ENCODE results near the gene SLX4IP.

Gene SLX4IP

DNA sequence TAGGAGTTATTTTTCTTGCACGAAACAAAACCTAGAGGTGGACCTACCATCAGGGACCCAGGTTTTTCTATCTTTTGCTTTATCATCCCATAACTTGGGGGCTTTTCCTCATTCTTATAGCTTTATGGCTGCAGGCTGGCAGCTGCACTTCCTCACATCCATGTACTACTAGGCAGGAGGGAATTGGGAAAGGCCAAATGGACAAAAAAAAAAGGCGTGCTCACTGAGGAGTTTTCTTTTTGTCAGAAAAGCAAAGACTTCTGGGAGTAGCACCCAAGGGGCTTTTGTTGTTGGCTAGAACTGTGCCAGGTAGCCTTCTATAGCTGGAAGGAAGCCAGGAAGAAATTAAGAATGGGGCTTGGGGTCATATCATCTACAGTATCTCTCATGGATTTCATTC, 61.4 kb downstream of the SLX4IP start:
- in situ Hi-C loops (cut with HindIII; ENCODE audit: low pct_unique_long_range_greater_than_20kb, low sequenced_read_pairs), result no loop called here
- no peak for TF ChIP-seq JUND (IDR thresholded peaks at IDR 0.05; ENCODE audit: low read depth)
- no peak for DNase-seq (ENCODE audit: low read depth in 1 of 2, low spot score in 1 of 2)

DNA sequence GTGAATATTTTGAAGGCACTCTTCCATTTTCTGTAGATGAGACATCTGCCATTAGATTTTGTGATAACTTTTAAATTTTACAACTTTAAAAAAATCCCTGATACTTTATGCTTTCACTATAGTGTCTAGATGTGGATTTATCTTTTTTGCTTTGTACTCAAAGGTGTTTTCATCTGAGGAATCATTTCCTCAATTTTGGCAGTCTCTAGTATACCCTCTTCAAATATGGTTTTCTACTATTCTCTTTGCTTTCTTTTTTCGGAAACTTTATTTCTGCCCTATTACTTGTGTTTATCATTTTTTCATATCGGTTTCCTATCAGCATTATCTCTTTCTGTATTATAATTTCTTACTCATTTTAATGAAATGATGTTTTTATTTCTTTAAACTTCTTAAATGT, 62.2 kb downstream of the SLX4IP start:
- in situ Hi-C loops (cut with HindIII; ENCODE audit: low pct_unique_long_range_greater_than_20kb, low sequenced_read_pairs), result no loop called here
- TF ChIP-seq JUND (IDR thresholded peaks at IDR 0.05; ENCODE audit: low read depth), result no peak

GRCh38 chr20:10497791-10498190, 62.7 kb downstream of the SLX4IP start:
- in situ Hi-C loops (cut with HindIII; ENCODE audit: low pct_unique_long_range_greater_than_20kb, low sequenced_read_pairs), result no loop called here

More for the DNA sequence above, 62.2 kb downstream of the SLX4IP start:
- DNase-seq (ENCODE audit: low read depth in 1 of 2, low spot score in 1 of 2), result no peak

DNA sequence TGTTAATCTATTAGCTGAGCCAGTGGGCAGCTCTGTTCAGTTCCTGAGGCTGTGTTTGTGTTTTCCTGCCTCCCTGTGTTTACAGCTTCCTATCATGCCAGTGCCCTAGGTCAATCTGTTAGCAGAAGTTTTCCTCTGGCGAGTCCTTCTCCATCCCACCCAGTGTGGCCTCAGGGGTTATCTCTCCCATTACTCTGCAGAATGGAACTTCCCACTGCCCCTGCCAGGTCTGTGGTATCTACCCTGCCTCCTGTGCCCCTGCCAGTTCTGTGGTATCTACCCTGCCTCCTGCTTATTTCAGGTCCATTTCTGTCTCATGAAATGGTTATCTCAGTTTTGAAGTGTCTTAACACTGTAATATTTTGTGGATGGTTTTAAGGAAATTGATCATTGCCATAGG, 63.1 kb downstream of the SLX4IP start:
- TF ChIP-seq JUND (IDR thresholded peaks at IDR 0.05; ENCODE audit: low read depth), result no peak
- no peak for DNase-seq (ENCODE audit: low read depth in 1 of 2, low spot score in 1 of 2)
- in situ Hi-C loops (cut with HindIII; ENCODE audit: low pct_unique_long_range_greater_than_20kb, low sequenced_read_pairs), result no loop called here

More at GRCh38 chr20:10497791-10498190, 62.7 kb downstream of the SLX4IP start:
- no peak for DNase-seq (ENCODE audit: low read depth in 1 of 2, low spot score in 1 of 2)
- TF ChIP-seq JUND (IDR thresholded peaks at IDR 0.05; ENCODE audit: low read depth), result no peak

GRCh38 chr20:10501402-10501801, 66.3 kb downstream of the SLX4IP start:
- in situ Hi-C loops (cut with HindIII; ENCODE audit: low pct_unique_long_range_greater_than_20kb, low sequenced_read_pairs), result no loop called here
- TF ChIP-seq JUND (IDR thresholded peaks at IDR 0.05; ENCODE audit: low read depth), result no peak
- no peak for DNase-seq (ENCODE audit: low read depth in 1 of 2, low spot score in 1 of 2)

DNA sequence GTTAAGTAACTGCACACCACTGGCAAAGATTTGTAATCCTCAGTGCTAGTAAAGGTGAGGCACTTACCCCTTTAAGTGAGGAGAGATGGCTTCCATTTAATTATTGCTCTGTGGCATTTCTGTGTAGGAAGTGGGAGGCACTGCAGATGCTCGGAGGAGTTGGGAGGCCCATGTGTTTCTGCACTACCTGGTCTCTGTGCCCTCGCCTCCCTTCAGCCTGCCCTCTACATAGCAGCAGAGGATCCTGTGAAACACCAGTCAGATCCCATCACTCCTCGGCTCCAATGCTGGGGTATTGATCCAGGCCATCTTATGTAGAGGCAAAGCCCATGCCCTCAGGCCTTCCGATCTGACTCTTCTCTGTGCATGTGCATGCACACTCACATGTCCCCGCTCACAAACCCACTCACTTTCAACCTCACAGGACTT, 67.0 kb downstream of the SLX4IP start:
- in situ Hi-C loops (cut with HindIII; ENCODE audit: low pct_unique_long_range_greater_than_20kb, low sequenced_read_pairs), result no loop called here

DNA sequence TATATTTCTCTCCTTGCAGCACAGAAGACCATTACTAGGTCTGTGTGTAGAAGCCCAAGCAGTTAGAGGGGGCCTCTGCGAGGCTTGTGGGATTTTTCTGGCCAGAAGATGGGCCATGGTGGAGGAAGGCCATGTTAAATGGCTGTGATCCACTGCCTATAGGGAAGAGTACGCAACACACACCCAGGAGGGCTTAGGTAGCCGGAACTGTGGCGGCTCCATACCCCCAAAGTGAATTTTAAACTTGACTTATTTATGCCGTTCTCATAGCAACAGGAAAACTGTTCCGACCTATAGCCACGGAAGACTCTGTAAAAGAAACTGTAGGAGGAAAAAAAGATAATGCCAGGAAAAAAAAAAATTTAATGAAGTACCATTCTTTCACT, 69.5 kb downstream of the SLX4IP start:
- DNase-seq (ENCODE audit: low read depth in 1 of 2, low spot score in 1 of 2), result no peak
- in situ Hi-C loops (cut with HindIII; ENCODE audit: low pct_unique_long_range_greater_than_20kb, low sequenced_read_pairs), result no loop called here
- no peak for TF ChIP-seq JUND (IDR thresholded peaks at IDR 0.05; ENCODE audit: low read depth)

More for the DNA sequence above, 67.0 kb downstream of the SLX4IP start:
- TF ChIP-seq JUND (IDR thresholded peaks at IDR 0.05; ENCODE audit: low read depth), result no peak
- no peak for DNase-seq (ENCODE audit: low read depth in 1 of 2, low spot score in 1 of 2)

DNA sequence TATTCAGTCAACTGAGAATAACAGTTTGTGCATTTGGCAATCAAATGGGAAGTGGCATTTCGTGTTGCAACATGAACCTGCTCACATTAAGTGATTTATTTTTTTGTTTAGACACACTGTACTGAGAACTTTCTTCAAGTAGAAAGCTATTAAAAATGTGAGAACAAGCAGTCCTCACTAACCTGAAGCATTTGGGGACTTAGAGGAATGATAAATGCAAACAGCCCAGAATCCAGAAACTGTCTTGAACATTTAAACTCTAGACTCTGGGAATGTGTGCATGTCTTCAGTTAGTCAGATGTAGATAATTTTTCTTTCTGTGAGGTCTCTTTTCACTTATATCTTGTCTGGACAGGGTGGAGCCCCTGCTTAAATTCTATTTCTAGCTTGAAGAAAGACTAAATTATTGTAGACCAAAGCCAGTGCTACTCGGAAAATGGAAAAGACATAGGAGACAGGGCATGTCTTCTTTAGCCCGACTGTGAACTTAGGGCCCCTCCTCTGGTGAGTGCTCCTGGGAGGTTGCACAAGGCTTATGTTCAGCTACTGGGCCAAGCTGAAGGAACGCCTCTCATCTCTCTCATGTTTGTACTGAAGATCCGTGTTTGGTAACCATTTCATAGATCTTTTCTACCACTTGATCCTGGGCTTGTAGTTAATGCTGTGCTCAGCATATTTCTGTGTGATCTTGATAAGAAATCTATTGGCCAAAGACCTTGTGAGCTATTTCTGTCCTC, 70.1 kb downstream of the SLX4IP start:
- no peak for TF ChIP-seq JUND (IDR thresholded peaks at IDR 0.05; ENCODE audit: low read depth)
- no peak for DNase-seq (ENCODE audit: low read depth in 1 of 2, low spot score in 1 of 2)
- in situ Hi-C loops (cut with HindIII; ENCODE audit: low pct_unique_long_range_greater_than_20kb, low sequenced_read_pairs), result no loop called here

DNA sequence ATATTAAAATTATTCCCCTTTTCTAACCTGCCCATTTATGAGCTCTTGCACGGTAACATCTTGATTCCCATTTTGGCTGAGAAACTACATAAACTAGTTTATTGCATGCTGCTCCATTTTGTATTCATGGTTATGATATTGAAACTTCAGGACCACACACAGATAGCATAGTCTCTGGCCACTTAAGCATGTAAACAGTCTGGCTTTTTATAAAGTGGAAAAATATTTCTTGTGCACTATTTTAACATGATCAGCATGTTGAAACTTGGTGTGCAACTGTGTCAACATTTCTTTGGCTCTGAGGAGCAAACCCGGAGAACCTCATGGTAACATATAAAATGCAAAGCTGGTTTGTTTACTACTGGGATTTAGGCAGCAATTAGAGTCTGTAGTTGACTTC, 70.7 kb downstream of the SLX4IP start:
- no peak for TF ChIP-seq JUND (IDR thresholded peaks at IDR 0.05; ENCODE audit: low read depth)

DNA sequence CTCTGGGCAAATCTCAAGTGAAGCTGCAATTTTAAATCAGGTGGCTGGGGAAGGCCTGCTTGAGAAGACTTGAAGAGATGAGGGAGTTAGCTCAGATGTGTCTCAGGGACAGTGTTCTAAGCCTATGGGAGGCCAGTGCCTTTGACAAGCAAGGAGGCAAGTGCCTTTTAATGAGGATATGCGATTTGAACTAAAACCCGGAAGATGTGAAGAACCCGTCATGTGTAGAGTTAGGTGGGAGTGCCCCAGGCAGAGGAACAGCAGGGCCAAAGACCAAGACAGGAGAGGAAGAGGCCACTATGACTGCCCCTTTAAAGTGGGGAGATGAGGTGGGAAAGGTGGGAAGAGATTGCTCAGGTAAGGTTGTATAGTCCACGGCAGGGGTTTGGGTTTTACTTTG, 71.9 kb downstream of the SLX4IP start:
- DNase-seq (ENCODE audit: low read depth in 1 of 2, low spot score in 1 of 2), result no peak
- in situ Hi-C loops (cut with HindIII; ENCODE audit: low pct_unique_long_range_greater_than_20kb, low sequenced_read_pairs), result no loop called here
- no peak for TF ChIP-seq JUND (IDR thresholded peaks at IDR 0.05; ENCODE audit: low read depth)

More for the DNA sequence above, 70.7 kb downstream of the SLX4IP start:
- in situ Hi-C loops (cut with HindIII; ENCODE audit: low pct_unique_long_range_greater_than_20kb, low sequenced_read_pairs), result no loop called here
- DNase-seq (ENCODE audit: low read depth in 1 of 2, low spot score in 1 of 2), result peak in 1 of 2 experiments; percentile 11

DNA sequence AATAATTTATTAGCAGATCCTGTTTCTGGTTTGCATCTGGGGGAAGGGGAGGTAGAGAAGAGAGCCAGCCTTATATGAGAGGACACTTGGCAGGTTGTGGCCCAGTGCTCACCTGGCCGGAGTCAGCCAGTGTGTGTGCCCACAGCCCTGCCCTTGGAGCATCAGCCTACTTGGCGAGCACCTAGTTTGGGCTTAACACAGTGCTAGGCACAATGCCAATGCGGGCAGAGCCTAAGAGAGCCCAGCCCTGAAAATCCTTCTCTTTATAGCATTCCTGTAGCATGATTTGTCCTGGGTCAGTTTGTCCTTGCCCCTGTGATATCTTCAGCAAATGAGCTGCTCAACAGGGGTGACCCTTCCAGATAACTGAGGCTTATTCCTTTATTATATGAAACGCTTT, 73.0 kb downstream of the SLX4IP start:
- in situ Hi-C loops (cut with HindIII; ENCODE audit: low pct_unique_long_range_greater_than_20kb, low sequenced_read_pairs), result no loop called here
- no peak for DNase-seq (ENCODE audit: low read depth in 1 of 2, low spot score in 1 of 2)
- TF ChIP-seq JUND (IDR thresholded peaks at IDR 0.05; ENCODE audit: low read depth), result no peak

GRCh38 chr20:10508468-10509251, 73.6 kb downstream of the SLX4IP start:
- no peak for TF ChIP-seq JUND (IDR thresholded peaks at IDR 0.05; ENCODE audit: low read depth)
- DNase-seq (ENCODE audit: low read depth in 1 of 2, low spot score in 1 of 2), result no peak
- in situ Hi-C loops (cut with HindIII; ENCODE audit: low pct_unique_long_range_greater_than_20kb, low sequenced_read_pairs), result no loop called here

DNA sequence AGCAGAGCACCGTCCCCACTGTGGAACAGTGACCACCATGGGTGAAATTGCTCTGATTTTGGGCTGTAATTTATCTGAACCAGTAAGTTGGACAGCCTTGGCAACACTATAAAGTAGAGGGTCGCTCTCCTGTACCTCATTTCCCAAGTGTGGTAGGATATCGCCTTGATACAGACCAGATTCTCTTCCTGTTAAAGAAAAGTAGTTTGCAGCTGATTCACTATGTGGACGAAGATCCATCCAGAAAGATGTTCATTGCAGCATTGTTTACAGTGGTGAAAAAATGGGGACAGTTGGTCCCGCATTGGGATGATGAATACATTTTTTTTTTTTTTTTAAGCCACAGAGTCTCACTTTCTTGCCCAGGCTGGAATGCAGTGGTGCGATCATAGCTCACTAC, 74.3 kb downstream of the SLX4IP start:
- DNase-seq (ENCODE audit: low read depth in 1 of 2, low spot score in 1 of 2), result no peak
- in situ Hi-C loops (cut with HindIII; ENCODE audit: low pct_unique_long_range_greater_than_20kb, low sequenced_read_pairs), result no loop called here
- TF ChIP-seq JUND (IDR thresholded peaks at IDR 0.05; ENCODE audit: low read depth), result no peak
